Measurements from ENCODE around the gene SLC43A1. TPM values are rescaled to one million over a fixed set of nuclear protein-coding genes. Genes with fewer than 3 reads are reported as not detected.

Gene SLC43A1
- total RNA-seq (ENCODE audit: unreplicated experiment): 5.2 TPM
- long read RNA-seq, partial matches to known transcripts: 0 of 6 reads
- long read RNA-seq, other reads (novel, unspliced or antisense): 4 of 6 reads

GRCh38 chr11:57515332-57516060 is at the start of gene SLC43A1:
Gene SLC43A1 (minus strand): TSS chr11:57515702. CDS start chr11:57514111, 1,591 bp downstream.
- Mint-ChIP-seq H3K4me1 (ENCODE audit: low read depth, unreplicated experiment) (no peaks in the 10 kb centered on the region), H3K27me3 (ENCODE audit: unreplicated experiment) (peaks cover 15% of the 10 kb centered on the region), H3K36me3 (ENCODE audit: unreplicated experiment) (no peaks in the 10 kb centered on the region), H3K9me3 (ENCODE audit: unreplicated experiment) (peaks cover 2% of the 10 kb centered on the region), H3K4me3 (ENCODE audit: unreplicated experiment) (peak within 1 kb of the TSS; percentile 95), H3K27ac (ENCODE audit: unreplicated experiment) (peak within 1 kb of the TSS; percentile 28)
- TF ChIP-seq CTCF (IDR thresholded peaks at IDR 0.05; ENCODE audit: partially characterized antibody, unreplicated experiment): no peak
- DNase-seq: peak; percentile 58

- Mint-ChIP-seq H3K4me3 (ENCODE audit: unreplicated experiment) (peak overlapping the region; percentile 22), H3K27ac (ENCODE audit: unreplicated experiment) (peak overlapping the region; percentile 4), H3K27me3 (ENCODE audit: unreplicated experiment) (peaks cover 2% of the 10 kb centered on the region), H3K36me3 (ENCODE audit: unreplicated experiment) (peaks cover 10% of the 10 kb centered on the region), H3K9me3 (ENCODE audit: unreplicated experiment) (peaks cover 2% of the 10 kb centered on the region), H3K4me1 (ENCODE audit: low read depth, unreplicated experiment) (peaks cover 20% of the 10 kb centered on the region)
- DNase-seq: no peak
- TF ChIP-seq CTCF (IDR thresholded peaks at IDR 0.05; ENCODE audit: partially characterized antibody, unreplicated experiment): no peak
Measured at GRCh38 chr11:57562596-57562995, 47.1 kb upstream of the SLC43A1 start.

GRCh38 chr11:57560146-57560545 is 44.6 kb upstream of the SLC43A1 start:
- H3K9me3 Mint-ChIP-seq (ENCODE audit: unreplicated experiment): no peaks in the 10 kb centered on the region
- no peak for DNase-seq
- no peak for TF ChIP-seq CTCF (IDR thresholded peaks at IDR 0.05; ENCODE audit: partially characterized antibody, unreplicated experiment)
- H3K27me3 Mint-ChIP-seq (ENCODE audit: unreplicated experiment): no peaks in the 10 kb centered on the region
- peaks cover 10% of the 10 kb centered on the region for H3K36me3 Mint-ChIP-seq (ENCODE audit: unreplicated experiment)
- H3K27ac Mint-ChIP-seq (ENCODE audit: unreplicated experiment): no peak overlapping the region
- no peak overlapping the region for H3K4me3 Mint-ChIP-seq (ENCODE audit: unreplicated experiment)
- peaks cover 10% of the 10 kb centered on the region for H3K4me1 Mint-ChIP-seq (ENCODE audit: low read depth, unreplicated experiment)

GRCh38 chr11:57556041-57556440 is 40.5 kb upstream of the SLC43A1 start:
- Mint-ChIP-seq H3K9me3 (ENCODE audit: unreplicated experiment) (no peaks in the 10 kb centered on the region), H3K36me3 (ENCODE audit: unreplicated experiment) (peaks cover 12% of the 10 kb centered on the region), H3K27ac (ENCODE audit: unreplicated experiment) (no peak overlapping the region), H3K27me3 (ENCODE audit: unreplicated experiment) (peaks cover 6% of the 10 kb centered on the region), H3K4me1 (ENCODE audit: low read depth, unreplicated experiment) (peaks cover 4% of the 10 kb centered on the region), H3K4me3 (ENCODE audit: unreplicated experiment) (no peak overlapping the region)
- no peak for DNase-seq
- no peak for TF ChIP-seq CTCF (IDR thresholded peaks at IDR 0.05; ENCODE audit: partially characterized antibody, unreplicated experiment)

GRCh38 chr11:57555393-57555792 is 39.9 kb upstream of the SLC43A1 start:
- H3K9me3 Mint-ChIP-seq (ENCODE audit: unreplicated experiment): no peaks in the 10 kb centered on the region
- H3K4me1 Mint-ChIP-seq (ENCODE audit: low read depth, unreplicated experiment): peaks cover 3% of the 10 kb centered on the region
- no peak for DNase-seq
- H3K27ac Mint-ChIP-seq (ENCODE audit: unreplicated experiment): no peak overlapping the region
- H3K36me3 Mint-ChIP-seq (ENCODE audit: unreplicated experiment): peaks cover 11% of the 10 kb centered on the region
- H3K4me3 Mint-ChIP-seq (ENCODE audit: unreplicated experiment): no peak overlapping the region
- no peak for TF ChIP-seq CTCF (IDR thresholded peaks at IDR 0.05; ENCODE audit: partially characterized antibody, unreplicated experiment)
- peaks cover 6% of the 10 kb centered on the region for H3K27me3 Mint-ChIP-seq (ENCODE audit: unreplicated experiment)

All from glutamatergic neuron (in vitro differentiated cells).